ENCODE data around the gene RPN2.

GRCh38 chr20:37137547-37137946, 41.6 kb upstream of the RPN2 start:
- no peak for TF ChIP-seq POLR2A (IDR thresholded peaks at IDR 0.05)
- TF ChIP-seq, protein P1, sequence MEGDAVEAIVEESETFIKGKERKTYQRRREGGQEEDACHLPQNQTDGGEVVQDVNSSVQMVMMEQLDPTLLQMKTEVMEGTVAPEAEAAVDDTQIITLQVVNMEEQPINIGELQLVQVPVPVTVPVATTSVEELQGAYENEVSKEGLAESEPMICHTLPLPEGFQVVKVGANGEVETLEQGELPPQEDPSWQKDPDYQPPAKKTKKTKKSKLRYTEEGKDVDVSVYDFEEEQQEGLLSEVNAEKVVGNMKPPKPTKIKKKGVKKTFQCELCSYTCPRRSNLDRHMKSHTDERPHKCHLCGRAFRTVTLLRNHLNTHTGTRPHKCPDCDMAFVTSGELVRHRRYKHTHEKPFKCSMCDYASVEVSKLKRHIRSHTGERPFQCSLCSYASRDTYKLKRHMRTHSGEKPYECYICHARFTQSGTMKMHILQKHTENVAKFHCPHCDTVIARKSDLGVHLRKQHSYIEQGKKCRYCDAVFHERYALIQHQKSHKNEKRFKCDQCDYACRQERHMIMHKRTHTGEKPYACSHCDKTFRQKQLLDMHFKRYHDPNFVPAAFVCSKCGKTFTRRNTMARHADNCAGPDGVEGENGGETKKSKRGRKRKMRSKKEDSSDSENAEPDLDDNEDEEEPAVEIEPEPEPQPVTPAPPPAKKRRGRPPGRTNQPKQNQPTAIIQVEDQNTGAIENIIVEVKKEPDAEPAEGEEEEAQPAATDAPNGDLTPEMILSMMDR (IDR thresholded peaks at IDR 0.05) = no peak

Data from uterus (tissue), 2 donors.